ENCODE data around the gene GPR176.

GRCh38 chr15:39936187-39936586 is 16.1 kb upstream of the GPR176 start:
- TF ChIP-seq CTCF (IDR thresholded peaks at IDR 0.05; ENCODE audit: poor library complexity, severe bottlenecking) (no peak), EP300 (conservative IDR thresholded peaks at IDR 0.05; ENCODE audit: poor library complexity, severe bottlenecking) (no peak), EZH2 (IDR thresholded peaks at IDR 0.05; ENCODE audit: borderline replicate concordance, insufficient read depth, low read length, poor library complexity, severe bottlenecking) (no peak), POLR2AphosphoS5 (IDR thresholded peaks at IDR 0.05) (no peak), TAF1 (IDR thresholded peaks at IDR 0.05; ENCODE audit: low read depth) (no peak), MXI1 (conservative IDR thresholded peaks at IDR 0.05; ENCODE audit: poor library complexity, severe bottlenecking) (no peak), REST (IDR thresholded peaks at IDR 0.05; ENCODE audit: borderline replicate concordance) (no peak), SMC3 (conservative IDR thresholded peaks at IDR 0.05; ENCODE audit: poor library complexity) (no peak)
